CD14-positive monocyte (primary cell): ENCODE results near the gene MANF. TPM values are rescaled to one million over a fixed set of nuclear protein-coding genes. Genes with fewer than 3 reads are reported as not detected.
A peak's percentile ranks its signal among the peaks of the same experiment; 100 is the strongest.

Experiments
- DNase-seq, 3 donors: peaks; one replicate each; pipeline ENCODE4 v3.0.0-alpha.2; 2011 to 2022
- H2AFZ ChIP-seq: 2 replicates; pipeline ENCODE4 v1.6.0; 2012; ENCODE audit warnings: mild to moderate bottlenecking, low read depth, low read length, inconsistent platforms; ENCODE audit not compliant: insufficient read depth, poor library complexity, severe bottlenecking
- H3K27ac ChIP-seq, 2 donors: 1 replicate in 1 of 2; 2 replicates in 1 of 2; pipeline ENCODE4 v1.5.1; 2012 to 2013; ENCODE audit warnings: low read length in 2 of 2, control low read depth in 1 of 2, inconsistent platforms in 1 of 2, low read depth in 1 of 2, mild to moderate bottlenecking in 1 of 2
- H3K27me3 ChIP-seq, 2 donors: one replicate each; pipeline versions ENCODE4 v1.6.0 to v1.6.1; 2011 to 2013; ENCODE audit warnings: low read length in 2 of 2; ENCODE audit not compliant: control insufficient read depth in 2 of 2, insufficient read depth in 2 of 2
- H3K36me3 ChIP-seq, 2 donors: replicated peaks in 1 of 2; 1 replicate in 1 of 2; 2 replicates in 1 of 2; pipeline versions ENCODE4 v1.5.1 to v1.6.1; 2012 to 2013; ENCODE audit warnings: low read length in 2 of 2, control low read depth in 1 of 2, inconsistent platforms in 1 of 2, mild to moderate bottlenecking in 1 of 2; ENCODE audit not compliant: insufficient read depth in 2 of 2, control insufficient read depth in 1 of 2
- H3K4me1 ChIP-seq, 2 donors: 1 replicate in 1 of 2; 2 replicates in 1 of 2; pipeline versions ENCODE4 v1.5.1 to v1.6.1; 2012 to 2013; ENCODE audit warnings: low read length in 2 of 2, control low read depth in 1 of 2, inconsistent platforms in 1 of 2, mild to moderate bottlenecking in 1 of 2, moderate library complexity in 1 of 2; ENCODE audit not compliant: insufficient read depth in 2 of 2, control insufficient read depth in 1 of 2
- H3K4me2 ChIP-seq: replicated peaks from 2 replicates; pipeline ENCODE3; 2012; ENCODE audit warnings: low read length, moderate library complexity, mild to moderate bottlenecking; ENCODE audit not compliant: poor library complexity, severe bottlenecking; ENCODE audit errors: extremely low read depth
- H3K4me3 ChIP-seq, 3 experiments: fragments of 200-600 bp in 1 of 3; sonication (generic) in 1 of 3; replicated peaks in 1 of 3; 1 replicate in 2 of 3; 2 replicates in 1 of 3; pipeline ENCODE4 v1.5.1; 2011 to 2013; ENCODE audit warnings: low read length in 3 of 3, mild to moderate bottlenecking in 3 of 3, control low read depth in 2 of 3, low read depth in 2 of 3, inconsistent platforms in 1 of 3, moderate library complexity in 1 of 3
- H3K79me2 ChIP-seq: 2 replicates; pipeline ENCODE4 v1.6.0; 2012; ENCODE audit warnings: mild to moderate bottlenecking, control low read depth, inconsistent platforms, low read length, moderate library complexity; ENCODE audit not compliant: insufficient read depth
- H3K9ac ChIP-seq: 2 replicates; pipeline ENCODE4 v1.6.0; 2017; ENCODE audit warnings: low read length, mild to moderate bottlenecking; ENCODE audit not compliant: insufficient read depth, poor library complexity, severe bottlenecking
- H3K9me3 ChIP-seq, 2 donors: replicated peaks in 1 of 2; 1 replicate in 1 of 2; 2 replicates in 1 of 2; pipeline versions ENCODE4 v1.5.1 to v1.6.1; 2012 to 2013; ENCODE audit warnings: low read length in 2 of 2, control low read depth in 1 of 2; ENCODE audit not compliant: control insufficient read depth in 1 of 2, insufficient read depth in 1 of 2
- H4K20me1 ChIP-seq: 2 replicates; pipeline ENCODE4 v1.6.0; 2012; ENCODE audit warnings: mild to moderate bottlenecking, low read length, control low read depth, moderate library complexity; ENCODE audit not compliant: insufficient read depth
- H3K27ac Mint-ChIP-seq, 7 donors: one replicate each; pipeline ENCODE4 v1.8.0; 2020; ENCODE audit warnings: mild to moderate bottlenecking in 7 of 7, mixed read lengths in 7 of 7, moderate library complexity in 6 of 7, inconsistent platforms in 2 of 7
- H3K27me3 Mint-ChIP-seq, 3 donors: one replicate each; pipeline ENCODE4 v1.8.0; 2021 to 2022; ENCODE audit warnings: low read depth in 3 of 3, mild to moderate bottlenecking in 3 of 3, mixed read lengths in 3 of 3, moderate library complexity in 3 of 3, inconsistent platforms in 1 of 3
- H3K36me3 Mint-ChIP-seq, 2 donors: one replicate each; pipeline ENCODE4 v1.8.0; 2020; ENCODE audit warnings: mixed read lengths in 2 of 2, inconsistent platforms in 1 of 2, mild to moderate bottlenecking in 1 of 2
- H3K4me1 Mint-ChIP-seq: one replicate; pipeline ENCODE4 v1.8.0; 2020; ENCODE audit warnings: mild to moderate bottlenecking, mixed read lengths
- H3K4me3 Mint-ChIP-seq, 2 donors: one replicate each; pipeline ENCODE4 v1.8.0; 2020; ENCODE audit warnings: mild to moderate bottlenecking in 2 of 2, mixed read lengths in 2 of 2, moderate library complexity in 1 of 2
- H3K9me3 Mint-ChIP-seq, 7 donors: one replicate each; pipeline ENCODE4 v1.8.0; 2020 to 2022; ENCODE audit warnings: mixed read lengths in 7 of 7, mild to moderate bottlenecking in 6 of 7, moderate library complexity in 6 of 7, inconsistent platforms in 2 of 7
- WGBS: methylation state at CpG from one replicate; pipeline ENCODE4 v1.1.5; 2013; ENCODE audit warnings: missing lambda C conversion rate; ENCODE audit not compliant: insufficient coverage; 5-methylcytosine and 5-hydroxymethylcytosine counted together
- intact Hi-C, 2 donors: fragments of 100-400 bp; cut with micrococcal nuclease; formaldehyde crosslinking; loops; one replicate each; pipeline versions ENCODE4 v1.15.0 to v1.15.1; 2023
- polyA plus RNA-seq, 3 donors: library from polyadenylated mRNA; depleted of rRNA in 1 of 3; unstranded in 2 of 3; stranded (reverse) in 1 of 3; fragments of 300-500 nt in 2 of 3; fragments of >200 nt in 1 of 3; fragmentation: Illumina TruSeq in 2 of 3; gene quantifications; 1 replicate in 2 of 3; 2 replicates in 1 of 3; pipeline ENCODE4 v1.2.3, GENCODE V29; 2012 to 2021
- TF ChIP-seq, protein P1 (sequence below): fragments of 200-600 bp; IDR thresholded peaks from one replicate; pipeline ENCODE4 v1.8.0; 2022; ENCODE audit warnings: antibody characterized with exemption, mild to moderate bottlenecking

Gene MANF
- polyA plus RNA-seq, 3 donors, result 14.1 to 30.2 (median 23.6) TPM

DNA sequence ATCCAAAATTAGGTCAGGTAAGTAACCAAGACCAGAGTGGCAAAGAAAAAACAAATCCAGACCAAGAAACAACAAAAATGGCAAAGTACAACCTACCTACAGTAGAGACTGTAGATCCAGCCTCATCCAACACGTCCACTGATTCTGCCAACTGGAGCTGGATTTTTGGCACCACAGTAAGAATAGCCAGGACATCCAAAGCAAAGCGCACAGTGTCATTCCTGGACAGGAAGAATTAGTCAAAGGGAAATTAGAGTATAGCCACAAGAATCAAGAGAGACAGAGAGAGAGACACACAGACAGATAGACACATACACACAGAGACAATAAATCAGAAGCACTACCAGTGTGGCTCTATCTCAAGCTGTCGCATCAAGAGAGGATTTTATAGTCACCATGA, 37.1 kb downstream of the MANF start:
- peak overlapping the region in 2 of 7 donors; percentile 12 to 78 for H3K27ac Mint-ChIP-seq
- no peak for DNase-seq
- no peaks in the 10 kb centered on the region for H3K9me3 Mint-ChIP-seq
- Histone ChIP-seq H3K79me2 (no peaks in the 10 kb centered on the region), H3K4me2 (no peak overlapping the region), H4K20me1 (no peaks in the 10 kb centered on the region), H3K9me3 (no peaks in the 10 kb centered on the region), H3K9ac (no peak overlapping the region), H2AFZ (no peak overlapping the region), H3K4me1 (no peaks in the 10 kb centered on the region), H3K27ac (no peak overlapping the region), H3K4me3 (no peak overlapping the region), H3K36me3 (peaks cover 71 to 91% of the 10 kb centered on the region in 2 donors), H3K27me3 (no peaks in the 10 kb centered on the region)
- no peaks in the 10 kb centered on the region for H3K4me1 Mint-ChIP-seq
- intact Hi-C loops, result loop anchor here in 1 of 2 donors (10.0 kb wide), 1 partner anchor 63 kb away; no protein-coding TSS in a partner anchor
- H3K27me3 Mint-ChIP-seq, result no peaks in the 10 kb centered on the region
- H3K36me3 Mint-ChIP-seq, result peaks cover 67 to 95% of the 10 kb centered on the region in 2 donors
- whole genome bisulfite sequencing, result no CpG with 5 or more reads among the region's 3 CpGs
- H3K4me3 Mint-ChIP-seq, result no peak overlapping the region
- TF ChIP-seq, protein P1, sequence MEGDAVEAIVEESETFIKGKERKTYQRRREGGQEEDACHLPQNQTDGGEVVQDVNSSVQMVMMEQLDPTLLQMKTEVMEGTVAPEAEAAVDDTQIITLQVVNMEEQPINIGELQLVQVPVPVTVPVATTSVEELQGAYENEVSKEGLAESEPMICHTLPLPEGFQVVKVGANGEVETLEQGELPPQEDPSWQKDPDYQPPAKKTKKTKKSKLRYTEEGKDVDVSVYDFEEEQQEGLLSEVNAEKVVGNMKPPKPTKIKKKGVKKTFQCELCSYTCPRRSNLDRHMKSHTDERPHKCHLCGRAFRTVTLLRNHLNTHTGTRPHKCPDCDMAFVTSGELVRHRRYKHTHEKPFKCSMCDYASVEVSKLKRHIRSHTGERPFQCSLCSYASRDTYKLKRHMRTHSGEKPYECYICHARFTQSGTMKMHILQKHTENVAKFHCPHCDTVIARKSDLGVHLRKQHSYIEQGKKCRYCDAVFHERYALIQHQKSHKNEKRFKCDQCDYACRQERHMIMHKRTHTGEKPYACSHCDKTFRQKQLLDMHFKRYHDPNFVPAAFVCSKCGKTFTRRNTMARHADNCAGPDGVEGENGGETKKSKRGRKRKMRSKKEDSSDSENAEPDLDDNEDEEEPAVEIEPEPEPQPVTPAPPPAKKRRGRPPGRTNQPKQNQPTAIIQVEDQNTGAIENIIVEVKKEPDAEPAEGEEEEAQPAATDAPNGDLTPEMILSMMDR, result no peak

DNA sequence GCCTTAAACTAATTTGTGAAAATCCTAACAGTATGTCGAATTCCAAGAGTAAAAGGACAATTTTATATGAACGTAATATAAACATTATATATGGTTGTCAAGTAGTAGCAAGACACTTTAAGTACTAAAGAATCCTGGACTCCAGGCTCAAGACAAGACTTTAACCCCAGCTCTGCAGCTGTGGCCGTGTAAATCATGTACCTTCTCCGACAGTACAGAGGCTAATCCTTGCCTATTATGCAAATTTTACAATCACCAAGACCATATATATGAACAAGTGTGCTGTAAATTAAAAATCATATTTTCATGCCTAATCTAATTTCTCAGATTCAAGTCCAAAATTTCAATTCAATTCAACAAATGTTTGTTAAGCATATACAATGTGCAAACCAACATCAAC, 41.8 kb downstream of the MANF start:
- no peak overlapping the region for H3K27ac Mint-ChIP-seq
- H2AFZ ChIP-seq, result no peak overlapping the region
- H3K27ac ChIP-seq, result no peak overlapping the region
- DNase-seq, result no peak
- WGBS, result 100% methylated on average over 1 of the region's 4 CpGs
- peaks cover 83 to 91% of the 10 kb centered on the region in 2 donors for H3K36me3 ChIP-seq
- H3K4me3 Mint-ChIP-seq, result no peak overlapping the region
- no peaks in the 10 kb centered on the region for H3K4me1 Mint-ChIP-seq
- TF ChIP-seq, protein P1, result no peak
- no peaks in the 10 kb centered on the region for H3K4me1 ChIP-seq
- no peaks in the 10 kb centered on the region for H3K79me2 ChIP-seq
- no peak overlapping the region for H3K9ac ChIP-seq
- H3K27me3 ChIP-seq, result no peaks in the 10 kb centered on the region
- H3K4me3 ChIP-seq, result no peak overlapping the region
- no peaks in the 10 kb centered on the region for H4K20me1 ChIP-seq
- H3K4me2 ChIP-seq, result no peak overlapping the region
- H3K36me3 Mint-ChIP-seq, result peaks cover 67 to 91% of the 10 kb centered on the region in 2 donors
- H3K9me3 ChIP-seq, result no peaks in the 10 kb centered on the region
- H3K9me3 Mint-ChIP-seq, result no peaks in the 10 kb centered on the region
- intact Hi-C loops, result loop anchor here in 1 of 2 donors (10.0 kb wide), 1 partner anchor 58 kb away; no protein-coding TSS in a partner anchor
- H3K27me3 Mint-ChIP-seq, result no peaks in the 10 kb centered on the region
